ENCODE data around the gene DNAJC7.
A peak's percentile ranks its signal among the peaks of the same experiment; 100 is the strongest.

The DNAJC7 gene

GRCh38 chr17:41974031-41974430, 43.2 kb downstream of the DNAJC7 start:
- no peak overlapping the region for H2BK12ac ChIP-seq (ENCODE audit: low read length in 2 of 2)
- no peak overlapping the region for H3K9ac ChIP-seq (ENCODE audit: low read length)
- peaks cover 79 to 88% of the 10 kb centered on the region in 2 experiments for H3K36me3 ChIP-seq (ENCODE audit: control insufficient read depth in 1 of 2, insufficient read depth in 2 of 2, low read depth in 1 of 2, low read length in 2 of 2)
- no peak overlapping the region for H2BK5ac ChIP-seq (ENCODE audit: low read depth, low read length, poor library complexity, severe bottlenecking)
- H4K8ac ChIP-seq (ENCODE audit: low read length), result no peak overlapping the region
- no peak overlapping the region for H4K91ac ChIP-seq (ENCODE audit: low read length)
- H3K4ac ChIP-seq (ENCODE audit: low read depth in 1 of 2, low read length in 2 of 2), result no peak overlapping the region
- H3K79me1 ChIP-seq (replicated peaks; ENCODE audit: low read length, poor library complexity, severe bottlenecking), result peaks cover 21% of the 10 kb centered on the region
- no peak overlapping the region for H3K14ac ChIP-seq (ENCODE audit: low read length in 2 of 2)
- peaks cover 12% of the 10 kb centered on the region for H3K4me1 ChIP-seq (ENCODE audit: control insufficient read depth, insufficient read depth, low read depth, low read length)
- 95% methylated on average over 6 of the region's 6 CpGs for WGBS
- no peaks in the 10 kb centered on the region for H3K9me3 ChIP-seq (ENCODE audit: control insufficient read depth, low read length)
- no peak overlapping the region for H2AK5ac ChIP-seq (ENCODE audit: low read length, severe bottlenecking)
- H3K27me3 ChIP-seq (ENCODE audit: control insufficient read depth in 1 of 2, insufficient read depth in 1 of 2, low read length in 2 of 2), result no peaks in the 10 kb centered on the region
- DNase-seq, result no peak
- H3K23ac ChIP-seq (ENCODE audit: low read length in 2 of 2), result no peak overlapping the region
- H3K27ac ChIP-seq (ENCODE audit: low read length, poor library complexity, severe bottlenecking), result no peak overlapping the region
- H2AFZ ChIP-seq (ENCODE audit: low read depth, low read length), result no peak overlapping the region
- H2BK120ac ChIP-seq (ENCODE audit: low read depth, low read length), result no peak overlapping the region
- H3K4me2 ChIP-seq (ENCODE audit: low read length, poor library complexity, severe bottlenecking), result no peak overlapping the region
- H2BK15ac ChIP-seq (ENCODE audit: low read depth, poor library complexity, severe bottlenecking), result no peak overlapping the region
- H3K4me3 ChIP-seq (ENCODE audit: insufficient read depth in 1 of 2, low read depth in 1 of 2, low read length in 2 of 2), result no peak overlapping the region
- H3K18ac ChIP-seq (ENCODE audit: low read depth in 1 of 2, low read length in 2 of 2), result no peak overlapping the region

DNA sequence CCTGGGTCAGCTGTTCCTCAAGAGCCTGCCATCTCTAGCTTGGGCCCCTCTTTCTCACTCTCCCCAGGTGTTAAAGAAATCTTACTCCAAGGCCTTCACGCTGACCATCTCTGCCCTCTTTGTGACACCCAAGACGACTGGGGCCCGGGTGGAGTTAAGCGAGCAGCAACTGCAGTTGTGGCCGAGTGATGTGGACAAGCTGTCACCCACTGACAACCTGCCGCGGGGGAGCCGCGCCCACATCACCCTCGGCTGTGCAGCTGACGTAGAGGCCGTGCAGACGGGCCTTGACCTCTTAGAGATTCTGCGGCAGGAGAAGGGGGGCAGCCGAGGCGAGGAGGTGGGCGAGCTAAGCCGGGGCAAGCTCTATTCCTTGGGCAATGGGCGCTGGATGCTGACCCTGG, 43.8 kb downstream of the DNAJC7 start:
- Histone ChIP-seq H3K9ac (ENCODE audit: low read length) (peak overlapping the region; percentile 11), H3K18ac (ENCODE audit: low read depth in 1 of 2, low read length in 2 of 2) (no peak overlapping the region), H3K79me1 (replicated peaks; ENCODE audit: low read length, poor library complexity, severe bottlenecking) (peaks cover 21% of the 10 kb centered on the region), H2BK120ac (ENCODE audit: low read depth, low read length) (no peak overlapping the region), H3K4me1 (ENCODE audit: control insufficient read depth, insufficient read depth, low read depth, low read length) (peaks cover 13% of the 10 kb centered on the region), H2AFZ (ENCODE audit: low read depth, low read length) (no peak overlapping the region), H2BK12ac (ENCODE audit: low read length in 2 of 2) (no peak overlapping the region), H3K27me3 (ENCODE audit: control insufficient read depth in 1 of 2, insufficient read depth in 1 of 2, low read length in 2 of 2) (no peaks in the 10 kb centered on the region), H3K4me3 (ENCODE audit: insufficient read depth in 1 of 2, low read depth in 1 of 2, low read length in 2 of 2) (no peak overlapping the region), H4K8ac (ENCODE audit: low read length) (no peak overlapping the region), H3K14ac (ENCODE audit: low read length in 2 of 2) (no peak overlapping the region), H2BK15ac (ENCODE audit: low read depth, poor library complexity, severe bottlenecking) (no peak overlapping the region), H2BK5ac (ENCODE audit: low read depth, low read length, poor library complexity, severe bottlenecking) (no peak overlapping the region), H3K4me2 (ENCODE audit: low read length, poor library complexity, severe bottlenecking) (no peak overlapping the region), H3K4ac (ENCODE audit: low read depth in 1 of 2, low read length in 2 of 2) (no peak overlapping the region), H3K36me3 (ENCODE audit: control insufficient read depth in 1 of 2, insufficient read depth in 2 of 2, low read depth in 1 of 2, low read length in 2 of 2) (peaks cover 81 to 89% of the 10 kb centered on the region in 2 experiments), H2AK5ac (ENCODE audit: low read length, severe bottlenecking) (no peak overlapping the region), H3K23ac (ENCODE audit: low read length in 2 of 2) (no peak overlapping the region), H3K9me3 (ENCODE audit: control insufficient read depth, low read length) (no peaks in the 10 kb centered on the region), H4K91ac (ENCODE audit: low read length) (no peak overlapping the region), H3K27ac (ENCODE audit: low read length, poor library complexity, severe bottlenecking) (no peak overlapping the region)
- WGBS, result 94% methylated on average over 19 of the region's 19 CpGs
- no peak for DNase-seq

DNA sequence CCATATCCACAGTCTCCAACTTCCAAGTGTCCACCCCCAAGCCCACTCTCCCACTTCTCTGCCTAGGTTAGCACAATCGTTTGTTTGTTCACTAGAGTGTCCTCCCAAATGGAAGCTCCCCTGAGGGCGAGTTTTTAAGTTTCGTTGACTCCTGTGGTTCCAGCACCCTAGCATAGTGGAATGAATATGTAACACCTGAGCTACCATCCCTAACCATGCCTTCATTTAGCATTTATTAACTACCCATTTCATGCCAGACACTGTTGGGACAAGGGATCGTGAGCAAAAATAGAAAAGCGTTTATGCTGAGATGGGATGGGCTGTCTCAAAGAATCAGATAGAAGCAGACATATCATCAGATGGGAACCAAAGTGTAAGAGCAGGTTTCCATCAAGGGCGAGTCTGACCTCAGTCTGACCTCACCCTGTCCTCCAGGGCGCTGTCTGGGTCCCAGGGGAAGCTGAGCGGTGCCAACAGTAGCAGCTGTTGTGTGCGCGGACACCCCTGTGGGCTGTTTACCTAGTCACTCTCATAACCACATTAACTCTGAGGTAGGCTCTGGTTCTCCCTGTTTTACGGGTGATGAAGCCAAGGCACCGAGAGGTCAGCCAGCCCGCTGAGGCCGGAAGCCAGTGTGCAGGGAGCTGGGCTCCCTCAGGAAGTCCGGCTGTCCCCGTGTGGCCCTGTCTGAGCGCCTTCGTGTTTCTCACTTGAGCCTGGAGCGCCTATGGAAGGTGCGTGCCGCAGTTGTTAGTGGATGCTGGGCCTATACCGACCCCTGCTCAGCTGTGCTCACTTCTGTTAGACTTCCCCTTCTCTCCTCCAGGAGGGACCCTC, 44.5 kb downstream of the DNAJC7 start:
- no peak overlapping the region for H3K4me2 ChIP-seq (ENCODE audit: low read length, poor library complexity, severe bottlenecking)
- H3K4ac ChIP-seq (ENCODE audit: low read depth in 1 of 2, low read length in 2 of 2), result no peak overlapping the region
- no peak overlapping the region for H2BK120ac ChIP-seq (ENCODE audit: low read depth, low read length)
- no peaks in the 10 kb centered on the region for H3K27me3 ChIP-seq (ENCODE audit: control insufficient read depth in 1 of 2, insufficient read depth in 1 of 2, low read length in 2 of 2)
- no peak overlapping the region for H2AK5ac ChIP-seq (ENCODE audit: low read length, severe bottlenecking)
- 96% methylated on average over 22 of the region's 22 CpGs for whole genome bisulfite sequencing
- peaks cover 19% of the 10 kb centered on the region for H3K79me1 ChIP-seq (replicated peaks; ENCODE audit: low read length, poor library complexity, severe bottlenecking)
- no peak overlapping the region for H2BK15ac ChIP-seq (ENCODE audit: low read depth, poor library complexity, severe bottlenecking)
- no peak overlapping the region for H3K23ac ChIP-seq (ENCODE audit: low read length in 2 of 2)
- peak overlapping the region; percentile 11 for H3K9ac ChIP-seq (ENCODE audit: low read length)
- DNase-seq, result no peak
- no peak overlapping the region for H2BK12ac ChIP-seq (ENCODE audit: low read length in 2 of 2)
- no peak overlapping the region for H3K27ac ChIP-seq (ENCODE audit: low read length, poor library complexity, severe bottlenecking)
- no peak overlapping the region for H3K4me3 ChIP-seq (ENCODE audit: insufficient read depth in 1 of 2, low read depth in 1 of 2, low read length in 2 of 2)
- H3K36me3 ChIP-seq (ENCODE audit: control insufficient read depth in 1 of 2, insufficient read depth in 2 of 2, low read depth in 1 of 2, low read length in 2 of 2), result peaks cover 81 to 89% of the 10 kb centered on the region in 2 experiments
- no peaks in the 10 kb centered on the region for H3K9me3 ChIP-seq (ENCODE audit: control insufficient read depth, low read length)
- H4K91ac ChIP-seq (ENCODE audit: low read length), result no peak overlapping the region
- no peak overlapping the region for H3K18ac ChIP-seq (ENCODE audit: low read depth in 1 of 2, low read length in 2 of 2)
- no peak overlapping the region for H2BK5ac ChIP-seq (ENCODE audit: low read depth, low read length, poor library complexity, severe bottlenecking)
- H4K8ac ChIP-seq (ENCODE audit: low read length), result no peak overlapping the region
- H2AFZ ChIP-seq (ENCODE audit: low read depth, low read length), result no peak overlapping the region
- peaks cover 19% of the 10 kb centered on the region for H3K4me1 ChIP-seq (ENCODE audit: control insufficient read depth, insufficient read depth, low read depth, low read length)
- no peak overlapping the region for H3K14ac ChIP-seq (ENCODE audit: low read length in 2 of 2)

- Histone ChIP-seq H2BK120ac (ENCODE audit: low read depth, low read length) (no peak overlapping the region), H3K18ac (ENCODE audit: low read depth in 1 of 2, low read length in 2 of 2) (no peak overlapping the region), H3K79me1 (replicated peaks; ENCODE audit: low read length, poor library complexity, severe bottlenecking) (peaks cover 17% of the 10 kb centered on the region), H2BK5ac (ENCODE audit: low read depth, low read length, poor library complexity, severe bottlenecking) (no peak overlapping the region), H3K36me3 (ENCODE audit: control insufficient read depth in 1 of 2, insufficient read depth in 2 of 2, low read depth in 1 of 2, low read length in 2 of 2) (peaks cover 79 to 82% of the 10 kb centered on the region in 2 experiments), H3K9ac (ENCODE audit: low read length) (no peak overlapping the region), H3K4me1 (ENCODE audit: control insufficient read depth, insufficient read depth, low read depth, low read length) (peaks cover 25% of the 10 kb centered on the region), H2BK12ac (ENCODE audit: low read length in 2 of 2) (no peak overlapping the region), H3K4ac (ENCODE audit: low read depth in 1 of 2, low read length in 2 of 2) (no peak overlapping the region), H2AK5ac (ENCODE audit: low read length, severe bottlenecking) (no peak overlapping the region), H2AFZ (ENCODE audit: low read depth, low read length) (no peak overlapping the region), H3K27me3 (ENCODE audit: control insufficient read depth in 1 of 2, insufficient read depth in 1 of 2, low read length in 2 of 2) (no peaks in the 10 kb centered on the region), H3K27ac (ENCODE audit: low read length, poor library complexity, severe bottlenecking) (no peak overlapping the region), H3K9me3 (ENCODE audit: control insufficient read depth, low read length) (no peaks in the 10 kb centered on the region), H3K4me2 (ENCODE audit: low read length, poor library complexity, severe bottlenecking) (no peak overlapping the region), H3K4me3 (ENCODE audit: insufficient read depth in 1 of 2, low read depth in 1 of 2, low read length in 2 of 2) (no peak overlapping the region), H3K23ac (ENCODE audit: low read length in 2 of 2) (no peak overlapping the region), H2BK15ac (ENCODE audit: low read depth, poor library complexity, severe bottlenecking) (no peak overlapping the region), H4K8ac (ENCODE audit: low read length) (no peak overlapping the region), H3K14ac (ENCODE audit: low read length in 2 of 2) (no peak overlapping the region), H4K91ac (ENCODE audit: low read length) (no peak overlapping the region)
- DNase-seq, result no peak
- 90% methylated on average over 17 of the region's 18 CpGs for WGBS
Observed at GRCh38 chr17:41971721-41972523, 45.3 kb downstream of the DNAJC7 start.
